Lower leg skin (tissue), 4 donors: ENCODE measurements around the gene CTNND1. TPM values are rescaled to one million over a fixed set of nuclear protein-coding genes. Genes with fewer than 3 reads are reported as not detected.
A peak's percentile ranks its signal among the peaks of the same experiment; 100 is the strongest.

Source experiments
- DNase-seq, 2 donors: peaks; one replicate each; pipeline ENCODE4 v3.0.0-alpha.2; 2019; ENCODE audit warnings: low spot score in 2 of 2
- H3K4me3 ChIP-seq: fragments of 200-600 bp; sonication (generic); 2 replicates; pipeline ENCODE4 v1.5.1; 2017; ENCODE audit warnings: mild to moderate bottlenecking, low read depth; ENCODE audit not compliant: poor library complexity, severe bottlenecking
- POLR2A ChIP-seq, 2 donors: fragments of 450-650 bp; IDR thresholded peaks; one replicate each; pipeline ENCODE4 v1.6.1; 2016 to 2017; ENCODE audit warnings: antibody characterized with exemption in 2 of 2, mild to moderate bottlenecking in 1 of 2, moderate library complexity in 1 of 2
- whole genome bisulfite sequencing, 2 donors: methylation state at CpG; one replicate each; pipeline ENCODE4 v1.1.5; 2018; 5-methylcytosine and 5-hydroxymethylcytosine counted together
- intact Hi-C: fragments of 100-400 bp; cut with DNase I; formaldehyde crosslinking; loops from one replicate; pipeline ENCODE4 v1.15.0; 2023; ENCODE audit warnings: low total_unique reads
- total RNA-seq, 4 donors: library from RNA; depleted of rRNA; stranded (reverse); fragments of >200 nt; gene quantifications; one replicate each; pipeline ENCODE4 v1.1.0, GENCODE V29; 2016
- TF ChIP-seq, protein P1 (sequence below), 3 donors: fragments of 450-650 bp; IDR thresholded peaks; one replicate each; pipeline ENCODE4 v1.5.1; 2016; ENCODE audit warnings: antibody characterized with exemption in 3 of 3, mild to moderate bottlenecking in 3 of 3, moderate library complexity in 2 of 3

CTNND1 gene
- total RNA-seq, 4 donors from 2014 or later, result 186 to 243 (median 197) TPM

DNA sequence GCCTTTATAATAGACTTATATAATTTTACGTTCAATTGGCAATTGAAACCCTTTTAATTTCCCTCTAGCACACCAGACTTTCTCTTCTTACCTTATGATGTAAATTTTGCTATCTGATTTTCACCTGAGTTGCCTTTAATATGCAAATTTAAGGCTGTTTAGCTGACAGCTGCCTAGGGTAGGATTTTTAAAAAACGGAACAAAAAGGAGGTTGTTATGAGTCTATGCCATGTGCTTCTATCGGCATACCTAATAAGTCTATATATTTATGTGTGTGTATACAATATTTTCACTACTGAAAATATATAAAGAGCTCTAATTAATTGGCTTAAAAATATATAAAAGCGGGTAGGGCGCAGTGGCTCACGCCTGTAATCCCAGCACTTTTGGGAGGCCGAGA, 32.1 kb upstream of the CTNND1 start:
- H3K4me3 ChIP-seq, result no peak overlapping the region
- intact Hi-C loops, result no loop called here
- TF ChIP-seq, protein P1, sequence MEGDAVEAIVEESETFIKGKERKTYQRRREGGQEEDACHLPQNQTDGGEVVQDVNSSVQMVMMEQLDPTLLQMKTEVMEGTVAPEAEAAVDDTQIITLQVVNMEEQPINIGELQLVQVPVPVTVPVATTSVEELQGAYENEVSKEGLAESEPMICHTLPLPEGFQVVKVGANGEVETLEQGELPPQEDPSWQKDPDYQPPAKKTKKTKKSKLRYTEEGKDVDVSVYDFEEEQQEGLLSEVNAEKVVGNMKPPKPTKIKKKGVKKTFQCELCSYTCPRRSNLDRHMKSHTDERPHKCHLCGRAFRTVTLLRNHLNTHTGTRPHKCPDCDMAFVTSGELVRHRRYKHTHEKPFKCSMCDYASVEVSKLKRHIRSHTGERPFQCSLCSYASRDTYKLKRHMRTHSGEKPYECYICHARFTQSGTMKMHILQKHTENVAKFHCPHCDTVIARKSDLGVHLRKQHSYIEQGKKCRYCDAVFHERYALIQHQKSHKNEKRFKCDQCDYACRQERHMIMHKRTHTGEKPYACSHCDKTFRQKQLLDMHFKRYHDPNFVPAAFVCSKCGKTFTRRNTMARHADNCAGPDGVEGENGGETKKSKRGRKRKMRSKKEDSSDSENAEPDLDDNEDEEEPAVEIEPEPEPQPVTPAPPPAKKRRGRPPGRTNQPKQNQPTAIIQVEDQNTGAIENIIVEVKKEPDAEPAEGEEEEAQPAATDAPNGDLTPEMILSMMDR (IDR thresholded peaks at IDR 0.05), result no peak
- no peak for TF ChIP-seq POLR2A (IDR thresholded peaks at IDR 0.05)
- no peak for DNase-seq
- 84 to 85% methylated on average over 7 of the region's 7 CpGs for WGBS, 2 donors

DNA sequence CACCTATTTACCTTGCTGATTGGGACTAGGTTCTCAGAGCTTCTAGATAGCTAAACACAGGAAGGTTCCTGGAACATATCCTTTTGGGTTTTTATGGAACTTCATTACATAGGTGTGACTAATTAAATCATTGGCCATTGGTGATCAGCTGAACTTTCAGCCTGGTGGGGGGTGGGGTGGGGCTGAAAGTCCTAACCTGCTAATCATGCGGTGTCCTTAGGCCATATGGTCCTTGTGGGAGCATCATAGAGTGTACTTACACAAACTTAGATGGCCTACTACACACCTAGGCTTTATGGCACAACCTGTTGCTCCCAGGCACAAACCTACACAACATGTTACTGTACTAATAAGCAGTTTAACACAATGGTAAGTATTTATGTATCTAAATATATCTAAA, 28.9 kb upstream of the CTNND1 start:
- TF ChIP-seq POLR2A (IDR thresholded peaks at IDR 0.05), result no peak
- TF ChIP-seq, protein P1 (IDR thresholded peaks at IDR 0.05), result no peak
- H3K4me3 ChIP-seq, result no peak overlapping the region
- intact Hi-C loops, result no loop called here
- peak in 1 of 2 donors; percentile 46 for DNase-seq
- 92 to 100% methylated on average over 1 of the region's 1 CpG for WGBS, 2 donors

DNA sequence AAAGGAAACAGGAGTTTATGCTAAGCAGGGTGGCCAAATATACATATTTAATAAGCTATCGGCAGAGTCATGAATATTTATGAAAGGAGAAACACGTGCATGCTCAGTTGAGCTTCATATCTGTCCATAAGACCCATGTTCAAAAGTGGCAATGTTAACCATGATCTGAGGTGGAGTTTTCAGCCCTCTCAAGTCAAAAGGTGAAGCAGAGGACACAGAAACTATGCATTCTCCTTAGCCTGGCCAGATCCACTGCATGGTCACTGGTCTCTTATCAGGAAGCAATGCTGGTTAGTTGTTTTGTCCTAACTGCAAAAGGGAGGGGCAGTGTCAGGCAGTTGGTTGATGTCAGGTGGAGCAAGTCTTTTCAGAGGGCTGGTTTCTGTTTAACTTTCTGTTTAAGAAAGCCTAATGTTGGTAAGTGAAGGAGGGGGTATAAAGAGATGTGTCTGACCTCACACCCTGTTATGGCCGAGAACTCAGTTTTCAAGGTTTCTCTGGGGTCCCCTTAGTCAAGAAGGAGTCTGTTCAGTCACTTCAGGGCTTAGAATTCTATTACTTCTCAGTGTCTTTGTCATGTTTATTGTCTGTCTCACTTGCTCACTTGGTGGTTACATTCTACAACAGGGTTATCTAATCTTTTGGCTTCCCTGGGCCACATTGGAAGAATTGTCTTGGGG, 25.8 kb upstream of the CTNND1 start:
- H3K4me3 ChIP-seq, result no peak overlapping the region
- 76 to 81% methylated on average over 3 of the region's 3 CpGs for WGBS, 2 donors
- intact Hi-C loops, result no loop called here
- TF ChIP-seq POLR2A (IDR thresholded peaks at IDR 0.05), result no peak
- TF ChIP-seq, protein P1 (IDR thresholded peaks at IDR 0.05), result no peak
- peak in 1 of 2 donors; percentile 57 for DNase-seq

DNA sequence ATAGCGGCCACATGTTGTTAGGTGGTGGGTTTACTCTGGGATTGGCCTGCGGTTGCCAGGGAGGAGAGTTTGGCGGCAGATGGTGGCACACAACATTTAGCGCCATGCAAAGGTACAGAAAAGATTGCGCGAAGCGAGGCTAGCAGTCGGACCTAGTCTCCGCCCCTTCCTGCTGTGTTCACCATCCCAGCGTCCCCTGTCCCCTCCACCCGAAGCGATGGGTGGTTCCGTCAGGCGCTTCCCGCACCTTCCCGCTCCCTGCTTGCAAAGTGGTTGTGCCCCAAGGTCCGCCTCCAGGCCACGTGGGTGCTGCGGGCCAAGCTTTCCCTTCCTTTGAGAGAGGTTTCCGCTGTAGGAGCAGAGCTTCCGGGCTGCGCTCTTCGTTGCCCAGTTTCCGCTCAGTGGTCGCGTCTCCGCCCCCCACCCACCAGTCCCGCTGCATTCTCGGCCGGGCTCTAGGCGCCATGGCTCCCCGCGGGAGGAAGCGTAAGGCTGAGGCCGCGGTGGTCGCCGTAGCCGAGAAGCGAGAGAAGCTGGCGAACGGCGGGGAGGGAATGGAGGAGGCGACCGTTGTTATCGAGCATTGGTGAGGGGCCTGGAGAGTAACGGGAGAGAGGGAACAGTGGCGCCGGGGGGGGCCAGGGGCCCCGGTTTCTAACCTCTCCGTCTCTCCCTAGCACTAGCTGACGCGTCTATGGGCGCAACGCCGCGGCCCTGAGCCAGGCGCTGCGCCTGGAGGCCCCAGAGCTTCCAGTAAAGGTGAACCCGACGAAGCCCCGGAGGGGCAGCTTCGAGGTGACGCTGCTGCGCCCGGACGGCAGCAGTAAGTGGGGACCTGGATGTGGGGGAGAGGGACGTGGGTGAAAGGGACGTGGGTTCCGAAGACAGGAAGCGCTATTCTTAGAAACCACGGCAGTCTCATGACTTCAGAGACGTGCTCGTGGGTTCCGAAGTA, 20.2 kb upstream of the CTNND1 start, which contains the start of gene SELENOH:
Gene SELENOH (plus strand): TSS at position 360 of the 955 bp plus-strand sequence. CDS start 105 bp downstream, at position 465.
- WGBS, 2 donors, result 1% methylated on average over 51 to 59 of the region's 75 CpGs
- H3K4me3 ChIP-seq, result peak within 1 kb of the TSS; percentile 88
- TF ChIP-seq, protein P1 (IDR thresholded peaks at IDR 0.05), result no peak
- peak; percentile 96 to 99 for DNase-seq
- intact Hi-C loops, result no loop called here

DNA sequence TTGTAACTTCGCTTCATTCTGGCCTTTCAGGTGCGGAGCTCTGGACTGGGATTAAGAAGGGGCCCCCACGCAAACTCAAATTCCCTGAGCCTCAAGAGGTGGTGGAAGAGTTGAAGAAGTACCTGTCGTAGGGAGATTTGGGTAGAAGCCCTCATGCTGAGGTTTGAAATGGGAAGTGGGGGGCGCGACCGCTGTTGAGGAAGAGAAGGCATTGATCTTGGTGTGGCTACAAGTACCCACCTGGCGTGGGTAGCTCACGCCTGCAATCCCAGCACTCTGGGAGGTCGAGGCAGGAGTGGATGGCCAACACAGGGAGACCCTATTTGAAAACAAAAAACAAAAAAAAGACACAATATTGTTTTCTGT, 19.5 kb upstream of the CTNND1 start:
- TF ChIP-seq, protein P1 (IDR thresholded peaks at IDR 0.05), result no peak
- no peak for TF ChIP-seq POLR2A (IDR thresholded peaks at IDR 0.05)
- peak overlapping the region; percentile 88 for H3K4me3 ChIP-seq
- intact Hi-C loops, result no loop called here
- peak in 1 of 2 donors; percentile 84 for DNase-seq
- 2 to 4% methylated on average over 10 of the region's 10 CpGs for WGBS, 2 donors
